ENCODE measurements around the gene TMEM178A. TPM values are rescaled to one million over a fixed set of nuclear protein-coding genes. Genes with fewer than 3 reads are reported as not detected.

TMEM178A gene
- total RNA-seq, 1 donor from 2014 or later, result 4.7 TPM

DNA sequence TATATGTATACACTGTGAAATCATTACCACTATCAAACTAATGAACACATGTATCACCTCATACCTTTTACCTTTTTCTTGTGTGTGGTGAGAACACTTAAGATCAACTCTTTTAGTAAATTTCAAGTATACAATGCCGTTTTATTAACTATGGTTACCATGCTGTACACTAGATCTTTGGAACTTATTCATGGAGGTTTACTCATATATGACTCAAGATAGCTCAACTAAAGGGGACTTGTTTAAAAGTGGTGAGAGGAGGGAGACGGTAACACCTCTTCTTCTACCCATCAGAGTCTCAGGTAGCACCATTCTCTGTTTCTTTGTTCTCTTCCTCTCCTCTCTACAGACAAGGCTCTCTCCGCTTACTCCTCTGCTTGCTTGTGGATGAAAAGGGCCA lies 36.1 kb upstream of the TMEM178A start:
- no peaks in the 10 kb centered on the region for H3K36me3 ChIP-seq (ENCODE audit: control insufficient read depth in 3 of 3, insufficient read depth in 3 of 3, low read length in 3 of 3)
- H3K9me3 ChIP-seq (ENCODE audit: control insufficient read depth in 3 of 3, low read length in 3 of 3), result no peaks in the 10 kb centered on the region
- H3K4me3 ChIP-seq (ENCODE audit: low read length in 3 of 3), result no peak overlapping the region
- peaks cover 0 to 10% (median 3%) of the 10 kb centered on the region in 3 donors for H3K4me1 ChIP-seq (ENCODE audit: control insufficient read depth in 3 of 3, insufficient read depth in 3 of 3, low read length in 3 of 3)
- no peak overlapping the region for H3K9ac ChIP-seq (ENCODE audit: low read depth in 1 of 3, low read length in 3 of 3)
- H3K27ac ChIP-seq (ENCODE audit: low read depth, low read length), result no peak overlapping the region
- no peaks in the 10 kb centered on the region for H3K27me3 ChIP-seq (ENCODE audit: control insufficient read depth in 3 of 3, insufficient read depth in 3 of 3, low read length in 3 of 3)

DNA sequence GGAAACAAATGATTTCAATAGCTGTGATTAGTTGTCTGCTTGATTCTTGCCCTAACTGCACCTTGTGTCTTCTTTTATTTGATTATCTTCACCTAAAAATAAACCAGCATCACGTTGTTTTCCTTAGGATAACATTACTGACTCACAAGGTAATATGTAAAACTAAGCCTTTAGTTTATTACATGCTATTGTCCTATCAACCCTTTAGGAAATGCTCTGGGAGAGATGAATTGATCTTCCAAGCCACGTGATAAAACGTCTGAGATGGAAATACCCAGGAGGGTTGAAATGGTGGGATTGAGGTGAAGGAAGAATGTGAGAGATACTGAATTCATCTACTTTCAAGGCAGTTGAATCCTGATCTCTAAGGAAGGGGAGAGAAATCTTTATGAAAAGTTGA lies 34.5 kb upstream of the TMEM178A start:
- Histone ChIP-seq H3K4me1 (ENCODE audit: control insufficient read depth in 3 of 3, insufficient read depth in 3 of 3, low read length in 3 of 3) (peaks cover 0 to 6% (median 3%) of the 10 kb centered on the region in 3 donors), H3K27ac (ENCODE audit: low read depth, low read length) (no peak overlapping the region), H3K9me3 (ENCODE audit: control insufficient read depth in 3 of 3, low read length in 3 of 3) (no peaks in the 10 kb centered on the region), H3K4me3 (ENCODE audit: low read length in 3 of 3) (no peak overlapping the region), H3K9ac (ENCODE audit: low read depth in 1 of 3, low read length in 3 of 3) (no peak overlapping the region), H3K27me3 (ENCODE audit: control insufficient read depth in 3 of 3, insufficient read depth in 3 of 3, low read length in 3 of 3) (no peaks in the 10 kb centered on the region), H3K36me3 (ENCODE audit: control insufficient read depth in 3 of 3, insufficient read depth in 3 of 3, low read length in 3 of 3) (no peaks in the 10 kb centered on the region)

DNA sequence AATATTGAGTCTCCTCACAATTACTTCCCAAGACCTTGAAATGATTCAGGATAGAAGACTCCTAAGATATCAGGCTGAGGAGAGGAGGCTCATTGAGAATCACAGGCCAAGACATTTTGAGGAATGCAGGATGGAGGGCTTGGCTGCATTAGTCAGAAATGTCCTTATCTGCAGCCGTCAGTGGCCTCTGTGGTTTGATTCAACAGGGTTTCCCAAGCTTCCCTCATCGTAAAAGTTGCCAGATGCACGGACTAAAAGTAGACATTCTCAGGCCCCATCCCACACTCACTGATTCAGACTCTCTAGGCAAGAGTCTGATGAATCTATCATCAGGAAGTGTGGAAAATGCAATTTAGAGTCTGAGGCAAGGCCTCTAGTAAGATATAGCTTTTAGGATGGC lies 34.0 kb upstream of the TMEM178A start:
- H3K9ac ChIP-seq (ENCODE audit: low read depth in 1 of 3, low read length in 3 of 3), result no peak overlapping the region
- H3K4me1 ChIP-seq (ENCODE audit: control insufficient read depth in 3 of 3, insufficient read depth in 3 of 3, low read length in 3 of 3), result peaks cover 0 to 2% (median 0%) of the 10 kb centered on the region in 3 donors
- no peaks in the 10 kb centered on the region for H3K36me3 ChIP-seq (ENCODE audit: control insufficient read depth in 3 of 3, insufficient read depth in 3 of 3, low read length in 3 of 3)
- H3K27ac ChIP-seq (ENCODE audit: low read depth, low read length), result no peak overlapping the region
- no peaks in the 10 kb centered on the region for H3K9me3 ChIP-seq (ENCODE audit: control insufficient read depth in 3 of 3, low read length in 3 of 3)
- H3K4me3 ChIP-seq (ENCODE audit: low read length in 3 of 3), result no peak overlapping the region
- H3K27me3 ChIP-seq (ENCODE audit: control insufficient read depth in 3 of 3, insufficient read depth in 3 of 3, low read length in 3 of 3), result no peaks in the 10 kb centered on the region

DNA sequence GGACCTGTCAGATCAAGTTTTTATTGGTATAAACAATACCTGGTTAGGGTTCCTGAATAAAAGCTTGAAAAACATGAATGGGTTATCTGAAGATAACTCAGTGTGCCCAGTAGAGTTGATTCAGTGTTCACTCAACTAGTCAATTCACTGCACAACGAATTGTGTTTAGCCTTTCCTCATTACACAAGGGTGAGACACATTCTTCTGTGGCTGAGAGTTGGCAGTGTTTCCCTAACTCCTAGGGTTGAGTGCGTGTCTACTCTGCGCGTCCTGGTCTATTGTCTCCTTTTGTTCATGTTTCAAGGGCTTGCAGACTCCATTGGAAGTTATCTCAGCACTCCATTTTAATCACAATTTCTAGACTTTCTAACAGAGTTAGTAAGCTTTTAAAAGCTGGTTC lies 32.8 kb upstream of the TMEM178A start:
- H3K27me3 ChIP-seq (ENCODE audit: control insufficient read depth in 3 of 3, insufficient read depth in 3 of 3, low read length in 3 of 3), result no peaks in the 10 kb centered on the region
- no peak overlapping the region for H3K9ac ChIP-seq (ENCODE audit: low read depth in 1 of 3, low read length in 3 of 3)
- H3K9me3 ChIP-seq (ENCODE audit: control insufficient read depth in 3 of 3, low read length in 3 of 3), result no peaks in the 10 kb centered on the region
- no peaks in the 10 kb centered on the region for H3K4me1 ChIP-seq (ENCODE audit: control insufficient read depth in 3 of 3, insufficient read depth in 3 of 3, low read length in 3 of 3)
- no peak overlapping the region for H3K4me3 ChIP-seq (ENCODE audit: low read length in 3 of 3)
- H3K27ac ChIP-seq (ENCODE audit: low read depth, low read length), result no peak overlapping the region
- H3K36me3 ChIP-seq (ENCODE audit: control insufficient read depth in 3 of 3, insufficient read depth in 3 of 3, low read length in 3 of 3), result no peaks in the 10 kb centered on the region

DNA sequence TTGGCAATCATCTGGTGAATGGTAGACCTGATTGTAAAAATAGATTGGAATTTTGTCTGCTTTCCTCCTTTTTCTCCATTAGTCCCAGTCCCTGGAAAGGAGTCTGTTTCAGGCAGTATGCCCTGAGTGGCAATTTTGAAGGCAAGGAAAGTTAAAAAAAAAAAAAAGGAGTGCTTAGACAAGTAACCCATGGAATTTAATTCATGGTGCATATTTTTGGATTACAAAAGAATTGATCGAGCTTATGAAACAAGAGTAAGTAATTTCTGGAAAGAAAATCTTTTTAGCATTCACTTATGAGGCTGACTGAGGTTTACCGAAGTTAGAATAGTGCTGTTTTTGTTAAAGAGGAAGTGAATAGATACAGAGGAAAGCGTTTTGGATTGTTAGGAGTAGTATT lies 29.4 kb upstream of the TMEM178A start:
- H3K4me1 ChIP-seq (ENCODE audit: control insufficient read depth in 3 of 3, insufficient read depth in 3 of 3, low read length in 3 of 3), result peaks cover 2 to 15% (median 3%) of the 10 kb centered on the region in 3 donors
- H3K27me3 ChIP-seq (ENCODE audit: control insufficient read depth in 3 of 3, insufficient read depth in 3 of 3, low read length in 3 of 3), result no peaks in the 10 kb centered on the region
- no peaks in the 10 kb centered on the region for H3K9me3 ChIP-seq (ENCODE audit: control insufficient read depth in 3 of 3, low read length in 3 of 3)
- no peaks in the 10 kb centered on the region for H3K36me3 ChIP-seq (ENCODE audit: control insufficient read depth in 3 of 3, insufficient read depth in 3 of 3, low read length in 3 of 3)
- H3K4me3 ChIP-seq (ENCODE audit: low read length in 3 of 3), result no peak overlapping the region
- H3K9ac ChIP-seq (ENCODE audit: low read depth in 1 of 3, low read length in 3 of 3), result no peak overlapping the region
- H3K27ac ChIP-seq (ENCODE audit: low read depth, low read length), result no peak overlapping the region

DNA sequence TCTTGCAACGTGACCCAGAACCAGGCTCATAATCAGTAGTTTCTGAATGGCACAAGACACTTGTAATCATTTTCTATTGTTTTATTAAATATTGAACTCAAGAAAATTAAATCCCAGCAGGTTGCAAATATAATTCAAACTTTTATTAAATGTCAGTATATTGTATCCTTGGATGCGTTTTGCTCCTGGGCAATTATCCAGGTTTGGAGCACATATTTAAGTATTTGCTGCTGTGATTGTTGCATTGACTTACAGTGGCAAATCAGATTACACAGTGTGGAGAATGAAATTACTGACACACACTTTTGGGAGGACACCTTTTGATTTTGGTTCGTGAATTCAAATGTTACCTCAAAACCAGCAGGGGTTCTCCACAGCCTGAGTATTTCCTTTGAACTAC lies 27.1 kb upstream of the TMEM178A start:
- Histone ChIP-seq H3K9ac (ENCODE audit: low read depth in 1 of 3, low read length in 3 of 3) (no peak overlapping the region), H3K9me3 (ENCODE audit: control insufficient read depth in 3 of 3, low read length in 3 of 3) (no peaks in the 10 kb centered on the region), H3K4me3 (ENCODE audit: low read length in 3 of 3) (no peak overlapping the region)

DNA sequence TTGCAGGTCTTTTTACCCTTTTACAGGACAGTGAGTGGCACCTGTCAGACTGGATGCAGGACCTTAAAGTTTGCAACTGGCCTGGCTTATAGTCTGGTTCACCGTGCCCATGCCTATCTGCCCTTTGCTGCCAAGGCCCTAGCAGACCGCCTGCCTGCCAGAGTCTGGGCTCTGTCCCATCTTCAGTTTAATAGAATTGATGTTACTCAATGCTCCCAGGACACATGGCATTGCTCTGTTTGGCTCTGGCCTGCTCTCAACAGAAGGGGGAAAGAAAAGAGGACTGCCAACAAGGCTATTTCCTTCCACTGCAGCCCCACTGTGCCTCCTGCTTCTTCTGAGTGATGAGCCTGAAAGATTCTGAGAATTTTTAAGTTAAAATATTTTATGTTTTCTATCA lies 25.6 kb upstream of the TMEM178A start:
- Histone ChIP-seq H3K9ac (ENCODE audit: low read depth in 1 of 3, low read length in 3 of 3) (no peak overlapping the region), H3K9me3 (ENCODE audit: control insufficient read depth in 3 of 3, low read length in 3 of 3) (no peaks in the 10 kb centered on the region), H3K36me3 (ENCODE audit: control insufficient read depth in 3 of 3, insufficient read depth in 3 of 3, low read length in 3 of 3) (no peaks in the 10 kb centered on the region), H3K4me1 (ENCODE audit: control insufficient read depth in 3 of 3, insufficient read depth in 3 of 3, low read length in 3 of 3) (peaks cover 5 to 23% (median 8%) of the 10 kb centered on the region in 3 donors), H3K27ac (ENCODE audit: low read depth, low read length) (peak overlapping the region; percentile 2), H3K4me3 (ENCODE audit: low read length in 3 of 3) (no peak overlapping the region), H3K27me3 (ENCODE audit: control insufficient read depth in 3 of 3, insufficient read depth in 3 of 3, low read length in 3 of 3) (no peaks in the 10 kb centered on the region)

More for the DNA sequence above, 27.1 kb upstream of the TMEM178A start:
- Histone ChIP-seq H3K36me3 (ENCODE audit: control insufficient read depth in 3 of 3, insufficient read depth in 3 of 3, low read length in 3 of 3) (no peaks in the 10 kb centered on the region), H3K27me3 (ENCODE audit: control insufficient read depth in 3 of 3, insufficient read depth in 3 of 3, low read length in 3 of 3) (no peaks in the 10 kb centered on the region), H3K27ac (ENCODE audit: low read depth, low read length) (no peak overlapping the region), H3K4me1 (ENCODE audit: control insufficient read depth in 3 of 3, insufficient read depth in 3 of 3, low read length in 3 of 3) (peaks cover 5 to 23% (median 8%) of the 10 kb centered on the region in 3 donors)

DNA sequence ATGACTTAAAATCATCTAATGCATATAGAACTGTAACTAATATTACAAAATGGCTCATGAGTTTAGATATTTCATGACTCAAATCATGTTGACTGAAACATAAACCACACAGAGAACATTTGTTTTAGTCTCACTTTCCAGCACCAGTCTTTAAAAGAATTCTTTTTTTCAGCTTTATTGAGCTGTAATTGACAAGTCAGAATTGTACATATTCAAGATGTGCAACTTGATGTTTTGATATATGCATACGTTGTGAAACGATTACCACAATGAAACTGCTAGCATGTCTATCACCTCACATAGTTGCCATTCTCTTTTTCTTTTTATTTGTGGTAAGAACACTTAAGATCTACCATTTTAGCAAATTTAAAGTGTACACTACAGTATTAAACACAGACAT lies 25.0 kb upstream of the TMEM178A start:
- H3K27me3 ChIP-seq (ENCODE audit: control insufficient read depth in 3 of 3, insufficient read depth in 3 of 3, low read length in 3 of 3), result no peaks in the 10 kb centered on the region
- no peak overlapping the region for H3K9ac ChIP-seq (ENCODE audit: low read depth in 1 of 3, low read length in 3 of 3)
- no peak overlapping the region for H3K27ac ChIP-seq (ENCODE audit: low read depth, low read length)
- H3K9me3 ChIP-seq (ENCODE audit: control insufficient read depth in 3 of 3, low read length in 3 of 3), result no peaks in the 10 kb centered on the region
- no peak overlapping the region for H3K4me3 ChIP-seq (ENCODE audit: low read length in 3 of 3)
- H3K4me1 ChIP-seq (ENCODE audit: control insufficient read depth in 3 of 3, insufficient read depth in 3 of 3, low read length in 3 of 3), result peaks cover 5 to 23% (median 8%) of the 10 kb centered on the region in 3 donors
- no peaks in the 10 kb centered on the region for H3K36me3 ChIP-seq (ENCODE audit: control insufficient read depth in 3 of 3, insufficient read depth in 3 of 3, low read length in 3 of 3)

DNA sequence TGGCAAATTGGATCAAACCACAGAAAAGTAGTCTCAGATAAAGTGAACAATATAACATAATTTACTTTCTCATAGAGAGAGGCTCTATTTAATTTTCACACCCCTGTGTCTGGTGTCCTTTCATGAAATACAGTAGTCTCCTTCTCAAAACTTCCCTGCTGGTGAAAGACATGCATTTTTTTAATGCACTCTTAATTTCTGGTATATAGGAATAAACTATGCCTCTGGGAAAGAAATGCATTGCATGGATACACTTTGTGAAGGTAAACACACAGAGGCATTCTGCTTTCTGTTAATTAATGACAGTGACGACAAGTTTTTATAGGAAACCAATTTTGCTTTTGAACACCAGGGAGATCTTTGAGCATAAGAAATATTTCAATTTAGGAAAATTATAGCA lies 24.1 kb upstream of the TMEM178A start:
- Histone ChIP-seq H3K27me3 (ENCODE audit: control insufficient read depth in 3 of 3, insufficient read depth in 3 of 3, low read length in 3 of 3) (no peaks in the 10 kb centered on the region), H3K36me3 (ENCODE audit: control insufficient read depth in 3 of 3, insufficient read depth in 3 of 3, low read length in 3 of 3) (no peaks in the 10 kb centered on the region), H3K4me1 (ENCODE audit: control insufficient read depth in 3 of 3, insufficient read depth in 3 of 3, low read length in 3 of 3) (peaks cover 5 to 23% (median 8%) of the 10 kb centered on the region in 3 donors), H3K9ac (ENCODE audit: low read depth in 1 of 3, low read length in 3 of 3) (no peak overlapping the region), H3K9me3 (ENCODE audit: control insufficient read depth in 3 of 3, low read length in 3 of 3) (no peaks in the 10 kb centered on the region), H3K4me3 (ENCODE audit: low read length in 3 of 3) (no peak overlapping the region), H3K27ac (ENCODE audit: low read depth, low read length) (no peak overlapping the region)

DNA sequence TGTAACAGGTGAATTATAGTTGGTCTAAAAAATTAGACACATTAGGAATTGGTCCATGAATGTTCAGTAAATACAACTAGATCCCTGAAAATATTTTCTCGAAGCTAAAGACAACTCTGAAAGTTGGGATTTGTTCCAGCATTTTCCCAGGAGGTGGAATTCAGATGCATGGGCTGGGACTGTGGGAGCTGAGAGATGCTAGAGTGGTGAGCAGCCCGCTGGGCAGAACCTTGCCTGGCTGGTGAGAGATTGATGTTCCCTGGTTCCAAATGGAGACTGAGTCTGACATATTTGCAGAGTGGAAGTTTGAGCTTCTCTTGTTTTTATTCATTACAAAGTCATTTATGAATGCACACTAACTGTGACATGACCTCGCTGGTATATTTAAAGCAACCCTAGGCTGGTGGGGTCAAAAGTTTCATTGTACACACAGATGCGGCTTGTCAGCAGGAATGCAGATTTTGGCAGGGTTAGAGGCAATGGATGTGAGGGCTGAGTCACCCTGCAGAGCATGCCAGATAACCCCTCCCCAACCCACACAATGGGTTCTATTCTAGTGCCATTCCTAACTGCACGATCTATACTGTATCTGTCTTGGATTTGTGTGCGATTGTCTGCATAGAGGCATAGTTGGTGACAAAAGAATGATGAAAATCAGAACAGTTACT lies 23.5 kb upstream of the TMEM178A start:
- Histone ChIP-seq H3K9ac (ENCODE audit: low read depth in 1 of 3, low read length in 3 of 3) (no peak overlapping the region), H3K4me3 (ENCODE audit: low read length in 3 of 3) (no peak overlapping the region), H3K4me1 (ENCODE audit: control insufficient read depth in 3 of 3, insufficient read depth in 3 of 3, low read length in 3 of 3) (peaks cover 5 to 23% (median 8%) of the 10 kb centered on the region in 3 donors), H3K9me3 (ENCODE audit: control insufficient read depth in 3 of 3, low read length in 3 of 3) (no peaks in the 10 kb centered on the region), H3K27ac (ENCODE audit: low read depth, low read length) (no peak overlapping the region), H3K27me3 (ENCODE audit: control insufficient read depth in 3 of 3, insufficient read depth in 3 of 3, low read length in 3 of 3) (no peaks in the 10 kb centered on the region), H3K36me3 (ENCODE audit: control insufficient read depth in 3 of 3, insufficient read depth in 3 of 3, low read length in 3 of 3) (no peaks in the 10 kb centered on the region)
